ENCODE results near the gene ECI1.
"Not testable (repeated sequence)": the region's sequence is repeated elsewhere in the genome, so short reads cannot be mapped to it uniquely, and the experiment has no call there.

The ECI1 gene

GRCh38 chr16:2280461-2280860 is 29.1 kb upstream of the ECI1 start:
- no peak overlapping the region for H3K4me3 ChIP-seq (ENCODE audit: low read depth, low read length)

- H3K4me3 ChIP-seq (ENCODE audit: low read depth, low read length): no peak overlapping the region
Measured at GRCh38 chr16:2278956-2279800, 27.8 kb upstream of the ECI1 start.

- no peak overlapping the region for H3K4me3 ChIP-seq (ENCODE audit: low read depth, low read length)
Measured at GRCh38 chr16:2278272-2278608, 26.9 kb upstream of the ECI1 start.

GRCh38 chr16:2277466-2278271 is 26.3 kb upstream of the ECI1 start:
- H3K4me3 ChIP-seq (ENCODE audit: low read depth, low read length): no peak overlapping the region

- H3K4me3 ChIP-seq (ENCODE audit: low read depth, low read length): no peak overlapping the region
Measured at GRCh38 chr16:2276368-2277195, 25.2 kb upstream of the ECI1 start.

- H3K4me3 ChIP-seq (ENCODE audit: low read depth, low read length): no peak overlapping the region
Measured at GRCh38 chr16:2275476-2276367, 24.3 kb upstream of the ECI1 start.

- no peak overlapping the region for H3K4me3 ChIP-seq (ENCODE audit: low read depth, low read length)
Measured at GRCh38 chr16:2273931-2274330, 22.5 kb upstream of the ECI1 start.

GRCh38 chr16:2273484-2273883 is 22.1 kb upstream of the ECI1 start:
- H3K4me3 ChIP-seq (ENCODE audit: low read depth, low read length): no peak overlapping the region

GRCh38 chr16:2271848-2272461 is 20.6 kb upstream of the ECI1 start:
- no peak overlapping the region for H3K4me3 ChIP-seq (ENCODE audit: low read depth, low read length)

GRCh38 chr16:2270588-2271470 is 19.4 kb upstream of the ECI1 start:
- H3K4me3 ChIP-seq (ENCODE audit: low read depth, low read length): no peak overlapping the region

- H3K4me3 ChIP-seq (ENCODE audit: low read depth, low read length): no peak overlapping the region
Measured at GRCh38 chr16:2270070-2270462, 18.7 kb upstream of the ECI1 start.

GRCh38 chr16:2267913-2268666 is 16.7 kb upstream of the ECI1 start, which contains the start of gene RNPS1:
Gene RNPS1 (minus strand): TSS chr16:2268126. CDS start chr16:2264643, 3,483 bp downstream.
- H3K4me3 ChIP-seq (ENCODE audit: low read depth, low read length): peak within 1 kb of the TSS; percentile 71

GRCh38 chr16:2267505-2267912 is 16.1 kb upstream of the ECI1 start:
- peak overlapping the region; percentile 71 for H3K4me3 ChIP-seq (ENCODE audit: low read depth, low read length)

GRCh38 chr16:2266887-2267286 is 15.5 kb upstream of the ECI1 start:
- peak overlapping the region; percentile 71 for H3K4me3 ChIP-seq (ENCODE audit: low read depth, low read length)

GRCh38 chr16:2263026-2263425 is 11.6 kb upstream of the ECI1 start:
- not testable (repeated sequence) for H3K4me3 ChIP-seq (ENCODE audit: low read depth, low read length)

- no peak overlapping the region for H3K4me3 ChIP-seq (ENCODE audit: low read depth, low read length)
Measured at GRCh38 chr16:2260250-2260649, 8.9 kb upstream of the ECI1 start.

GRCh38 chr16:2258530-2258929 is 7.1 kb upstream of the ECI1 start:
- H3K4me3 ChIP-seq (ENCODE audit: low read depth, low read length): not testable (repeated sequence)

GRCh38 chr16:2257726-2258125 is 6.3 kb upstream of the ECI1 start:
- no peak overlapping the region for H3K4me3 ChIP-seq (ENCODE audit: low read depth, low read length)

Data from iPS-11a (cell line).